ENCODE data around the gene TPP2.

TPP2 gene

DNA sequence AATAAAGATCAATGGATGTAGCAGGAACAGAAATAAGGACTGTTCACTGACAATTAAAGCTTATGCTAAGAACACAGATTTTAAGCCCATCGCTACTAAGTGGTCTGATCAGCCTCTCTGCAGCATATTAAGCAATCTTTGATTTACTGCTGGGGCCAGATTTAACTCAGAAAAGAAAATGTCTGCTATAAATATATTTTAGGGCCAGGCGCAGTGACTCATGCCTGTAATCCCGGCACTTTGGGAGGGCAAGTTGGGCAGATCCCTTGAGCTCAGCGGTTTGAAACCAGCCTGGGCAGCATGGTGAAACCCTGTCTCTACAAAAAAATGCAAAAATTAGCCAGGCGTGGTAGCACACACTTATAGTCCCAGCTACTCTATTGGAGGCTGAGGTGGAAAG lies 55.1 kb downstream of the TPP2 start:
- DNase-seq (ENCODE audit: low spot score) = no peak

DNA sequence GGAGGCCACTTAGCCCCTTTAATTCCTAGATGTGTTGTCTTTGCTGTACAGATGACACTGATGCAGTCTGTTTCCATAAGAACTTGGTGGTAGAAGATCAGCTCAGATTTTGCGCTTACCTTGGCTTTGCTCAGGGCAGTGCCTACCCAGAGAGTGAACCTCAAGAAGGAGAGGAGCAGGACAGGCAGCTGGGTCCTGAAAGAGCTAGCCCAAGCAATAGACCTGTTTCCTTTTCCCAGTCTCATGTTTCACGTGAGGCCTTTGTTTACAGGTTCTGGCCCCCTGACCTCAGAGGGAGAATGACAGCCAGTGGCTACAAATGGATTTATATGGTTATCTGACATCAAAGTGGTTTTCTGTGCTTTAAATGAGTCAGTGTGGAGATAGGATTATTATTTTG lies 58.0 kb downstream of the TPP2 start:
- DNase-seq (ENCODE audit: low spot score) = no peak

DNA sequence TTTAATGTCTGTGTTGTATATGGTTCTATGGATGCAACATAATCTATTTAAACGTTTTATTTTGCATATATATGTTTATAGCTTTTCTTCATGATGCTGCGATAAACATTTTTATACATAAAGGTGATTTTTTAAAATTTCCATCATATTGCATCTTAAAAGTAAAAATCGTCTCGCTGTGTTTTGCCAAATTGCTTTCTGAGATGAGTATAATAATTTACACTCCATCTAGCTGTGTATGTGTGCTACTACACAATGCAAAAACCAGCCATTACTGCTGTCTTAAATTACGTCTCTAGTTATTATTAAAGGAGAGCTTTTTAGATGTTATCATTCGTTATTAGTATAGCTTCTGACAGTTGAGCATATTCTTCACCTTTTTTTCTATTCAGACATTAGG lies 60.8 kb downstream of the TPP2 start:
- DNase-seq (ENCODE audit: low spot score) = no peak

DNA sequence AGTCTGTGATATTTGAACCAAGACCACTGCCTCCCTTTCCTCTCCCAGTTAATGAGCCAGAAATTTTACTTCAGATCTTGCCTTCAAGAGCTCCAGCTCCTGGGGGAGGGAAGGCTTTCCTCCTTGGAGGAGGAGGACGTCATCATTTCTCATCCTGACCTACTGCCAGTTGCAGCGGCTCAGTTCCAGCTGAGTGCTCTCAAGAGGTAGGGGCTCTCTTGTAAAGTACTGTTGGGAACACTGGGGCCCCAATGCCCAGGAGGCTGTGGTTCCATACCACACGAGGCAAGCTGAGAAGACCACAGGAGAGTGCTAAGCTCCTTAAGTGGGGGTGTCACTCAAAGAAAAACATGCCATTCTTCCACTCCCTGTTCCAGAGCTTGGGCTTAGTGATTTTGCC lies 61.9 kb downstream of the TPP2 start:
- DNase-seq (ENCODE audit: low spot score) = no peak

DNA sequence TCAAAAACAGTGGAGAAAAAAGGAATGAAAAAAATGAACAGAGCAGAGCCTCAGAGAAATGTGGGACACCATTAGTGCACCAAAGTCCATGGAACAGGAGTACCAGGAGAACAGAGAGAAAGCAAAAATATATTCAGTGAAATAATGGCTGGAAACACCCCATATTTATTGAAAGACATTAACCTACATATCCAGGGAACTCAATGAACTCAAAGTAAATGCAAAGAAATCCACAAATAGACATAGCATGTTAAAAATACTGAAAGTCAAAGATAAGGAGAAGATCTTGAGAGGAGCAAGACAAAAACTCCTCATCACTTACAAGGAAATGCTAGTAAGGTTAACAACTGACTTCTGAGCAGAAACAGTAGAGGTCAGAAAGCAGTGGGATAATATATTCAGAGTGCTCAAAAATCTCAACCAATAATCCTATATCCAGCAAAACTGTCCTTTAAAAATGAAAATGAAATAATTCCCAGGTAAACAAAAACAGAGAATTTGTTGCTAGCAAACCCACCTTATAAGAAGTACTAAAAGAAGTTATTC lies 62.5 kb downstream of the TPP2 start:
- DNase-seq (ENCODE audit: low spot score) = no peak

DNA sequence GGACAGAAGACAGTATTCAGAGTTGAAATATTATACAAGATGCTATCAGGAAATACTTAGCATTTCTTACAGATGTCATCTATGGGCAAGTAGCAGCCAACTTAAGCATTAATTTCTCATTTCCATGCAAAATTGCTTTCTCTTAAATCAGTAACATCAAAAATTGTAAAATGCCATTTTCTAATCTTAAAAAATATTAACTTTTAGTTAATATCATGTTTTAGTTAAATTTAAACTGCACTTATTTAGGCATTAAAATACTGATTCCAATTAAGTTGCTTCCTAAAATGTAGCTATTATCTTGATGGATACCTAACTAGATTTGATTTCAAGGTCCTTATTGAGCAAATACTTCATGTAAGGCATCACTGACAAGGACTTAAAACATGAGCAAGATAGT lies 70.2 kb downstream of the TPP2 start:
- no peak for DNase-seq (ENCODE audit: low spot score)

DNA sequence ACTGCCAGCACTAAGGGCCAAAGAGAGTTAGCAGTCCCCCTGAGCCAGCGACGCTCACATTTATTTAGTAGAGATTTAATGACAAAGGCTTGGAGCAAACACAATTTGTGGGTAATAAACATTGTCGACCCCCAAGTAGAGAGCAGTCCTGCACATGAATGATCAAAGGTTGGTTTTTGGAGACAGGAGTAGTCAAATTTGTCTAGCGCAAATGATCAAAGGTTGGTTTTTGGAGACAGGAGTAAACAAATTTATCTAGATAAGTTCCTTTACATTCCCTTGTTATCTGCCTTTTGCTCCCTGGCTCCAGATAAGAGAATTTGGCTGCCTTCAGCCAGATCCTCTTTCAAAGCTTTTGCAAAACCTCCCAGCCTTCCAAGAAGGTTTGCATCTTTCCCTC lies 71.1 kb downstream of the TPP2 start:
- no peak for DNase-seq (ENCODE audit: low spot score)

DNA sequence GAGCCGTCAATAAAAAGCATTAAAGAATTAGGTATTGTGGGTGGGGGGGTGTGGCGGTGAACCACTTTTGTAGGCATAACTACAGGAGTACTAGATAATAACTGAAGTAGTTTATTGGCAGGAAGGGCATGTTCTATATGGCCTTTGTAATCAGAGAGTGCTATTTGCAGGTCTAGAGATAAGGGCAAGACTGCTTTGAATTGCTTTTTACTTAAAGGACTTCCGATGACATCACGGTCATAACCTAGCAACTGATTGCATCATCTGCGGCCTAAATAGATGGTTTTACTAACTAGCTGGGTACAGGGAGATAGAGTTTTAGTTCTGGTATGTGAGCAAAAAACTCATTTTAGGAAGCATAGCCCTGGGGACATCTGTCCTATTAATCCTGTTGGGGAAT lies 73.3 kb downstream of the TPP2 start:
- DNase-seq (ENCODE audit: low spot score) = no peak

DNA sequence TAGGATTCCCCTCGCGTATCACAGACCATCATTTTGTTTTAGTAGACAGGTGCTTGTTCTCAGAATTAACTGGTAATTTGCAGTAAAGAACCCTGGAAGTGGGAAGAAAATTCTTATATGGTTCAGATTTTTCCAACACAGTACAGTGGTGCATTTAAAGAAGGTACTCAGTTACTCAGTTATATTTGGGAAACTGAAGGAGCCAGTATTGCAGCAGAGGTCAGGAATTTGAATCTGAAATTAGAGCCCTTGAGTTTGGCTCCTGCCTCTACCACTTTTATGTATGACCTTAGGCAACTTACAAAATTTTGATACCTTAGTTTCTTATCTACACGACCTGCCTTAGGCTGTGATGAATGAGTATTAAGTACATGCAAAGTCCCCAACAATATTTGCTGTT lies 78.3 kb downstream of the TPP2 start:
- no peak for DNase-seq (ENCODE audit: low spot score)

DNA sequence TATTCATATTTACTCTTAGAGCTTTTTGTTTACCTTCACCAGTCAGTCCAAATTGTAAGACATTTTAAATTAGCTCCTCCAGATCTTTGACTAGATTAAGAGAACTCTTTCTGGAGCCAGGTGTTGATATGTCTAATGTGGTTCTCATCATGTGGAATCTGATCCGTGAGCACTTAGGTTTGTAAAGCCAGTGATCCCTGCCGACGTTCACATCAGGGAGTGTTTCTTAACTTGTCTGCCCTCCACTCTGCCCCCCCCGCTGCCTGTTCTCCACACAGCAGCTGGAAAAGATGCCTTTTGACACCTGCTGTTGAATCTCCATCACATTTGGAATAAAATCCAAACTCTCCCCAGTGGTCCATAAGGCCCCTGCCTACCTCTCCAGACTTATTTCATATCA lies 80.3 kb downstream of the TPP2 start:
- DNase-seq (ENCODE audit: low spot score) = no peak

DNA sequence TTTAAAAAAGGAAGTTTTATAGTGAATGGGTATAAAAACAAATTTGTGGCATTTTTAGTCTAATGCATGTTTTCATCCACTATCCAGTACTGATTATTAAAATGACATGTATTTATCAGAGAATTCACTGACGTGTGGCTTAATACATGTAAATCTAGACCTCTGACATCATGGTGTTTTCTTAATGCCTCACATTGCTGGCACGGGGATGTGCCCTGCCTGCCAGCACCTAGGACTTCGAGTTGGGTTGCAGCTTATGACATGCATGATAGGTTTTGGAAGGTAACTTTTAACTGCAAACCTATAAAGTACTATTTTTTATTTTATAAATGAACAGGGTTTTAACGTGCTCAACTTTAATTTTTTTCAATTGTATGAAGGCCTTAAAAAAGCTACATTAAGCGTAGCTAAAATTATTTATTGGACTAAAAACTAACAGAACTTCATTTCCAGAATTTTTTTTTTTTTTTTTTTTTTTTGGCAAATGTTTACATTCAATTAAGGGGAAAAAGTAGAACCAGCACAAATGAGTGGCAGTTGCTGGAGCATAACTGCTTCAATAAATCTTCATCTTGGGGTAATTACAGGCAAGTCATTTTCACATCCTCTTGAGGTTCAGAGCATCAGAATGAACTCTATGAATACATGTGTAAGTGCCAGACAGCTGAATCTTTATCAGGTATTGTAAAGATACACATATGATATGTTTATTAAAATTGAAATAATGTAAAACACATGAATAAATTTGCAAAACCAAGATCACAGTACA lies 81.7 kb downstream of the TPP2 start:
- DNase-seq (ENCODE audit: low spot score) = no peak

DNA sequence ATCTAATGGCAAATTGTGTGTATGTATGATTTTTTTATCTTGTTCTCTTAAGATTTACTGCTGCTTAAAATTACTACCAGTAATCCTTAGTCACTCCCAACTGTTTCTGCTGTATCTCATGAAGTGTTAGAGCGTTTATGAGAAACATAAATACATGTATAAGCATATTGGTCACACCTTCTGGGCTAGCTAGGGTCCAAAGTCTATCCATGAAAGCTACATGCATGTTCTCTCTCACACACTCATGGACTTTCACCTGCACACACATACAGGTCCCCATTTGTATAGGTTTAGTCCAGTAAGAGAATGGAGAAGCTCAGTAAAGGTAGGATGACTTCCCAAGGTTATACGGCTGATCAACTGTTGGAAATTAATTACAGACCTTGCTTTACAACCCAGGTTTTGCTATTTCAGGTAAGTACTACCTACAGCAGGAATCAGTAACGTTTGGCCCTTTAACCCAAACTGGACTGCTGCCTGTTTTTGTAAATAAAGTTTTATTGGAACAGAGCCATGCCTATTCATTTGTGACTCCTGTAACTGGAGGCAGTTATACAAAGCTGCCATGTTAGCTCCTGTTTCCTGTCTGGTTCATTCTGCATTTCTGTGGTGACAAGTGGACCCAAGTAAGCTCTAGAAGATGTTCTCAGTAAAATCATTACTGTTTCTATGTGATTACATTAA lies 82.8 kb downstream of the TPP2 start:
- no peak for DNase-seq (ENCODE audit: low spot score)

DNA sequence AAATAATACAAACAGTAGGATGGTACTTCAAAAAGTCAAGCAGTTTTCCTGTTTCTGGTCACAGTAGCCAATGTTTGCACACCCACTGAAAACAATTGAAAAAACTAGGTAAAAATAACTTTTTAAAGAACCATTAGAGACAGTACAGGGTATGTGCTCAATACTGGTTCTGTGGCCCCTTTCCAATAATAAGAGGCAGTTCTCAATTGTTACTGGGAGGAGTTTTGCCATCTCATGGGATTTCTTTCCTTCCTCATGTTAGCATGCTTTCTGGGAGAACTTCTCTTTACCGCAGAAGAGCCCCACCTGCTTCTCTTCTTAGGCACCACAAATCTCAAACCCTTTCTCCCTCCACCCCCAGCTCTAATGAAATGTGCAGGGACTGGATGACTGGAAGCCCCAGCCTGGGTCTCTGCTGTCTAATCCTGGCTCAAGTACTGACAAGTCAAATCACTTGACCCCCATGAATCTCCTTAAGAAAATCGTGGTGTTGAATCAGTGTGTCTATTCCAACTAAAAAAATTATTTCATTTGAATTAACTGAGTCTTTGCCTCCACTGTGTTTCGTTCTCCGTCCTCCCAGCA lies 83.4 kb downstream of the TPP2 start:
- no peak for DNase-seq (ENCODE audit: low spot score)

DNA sequence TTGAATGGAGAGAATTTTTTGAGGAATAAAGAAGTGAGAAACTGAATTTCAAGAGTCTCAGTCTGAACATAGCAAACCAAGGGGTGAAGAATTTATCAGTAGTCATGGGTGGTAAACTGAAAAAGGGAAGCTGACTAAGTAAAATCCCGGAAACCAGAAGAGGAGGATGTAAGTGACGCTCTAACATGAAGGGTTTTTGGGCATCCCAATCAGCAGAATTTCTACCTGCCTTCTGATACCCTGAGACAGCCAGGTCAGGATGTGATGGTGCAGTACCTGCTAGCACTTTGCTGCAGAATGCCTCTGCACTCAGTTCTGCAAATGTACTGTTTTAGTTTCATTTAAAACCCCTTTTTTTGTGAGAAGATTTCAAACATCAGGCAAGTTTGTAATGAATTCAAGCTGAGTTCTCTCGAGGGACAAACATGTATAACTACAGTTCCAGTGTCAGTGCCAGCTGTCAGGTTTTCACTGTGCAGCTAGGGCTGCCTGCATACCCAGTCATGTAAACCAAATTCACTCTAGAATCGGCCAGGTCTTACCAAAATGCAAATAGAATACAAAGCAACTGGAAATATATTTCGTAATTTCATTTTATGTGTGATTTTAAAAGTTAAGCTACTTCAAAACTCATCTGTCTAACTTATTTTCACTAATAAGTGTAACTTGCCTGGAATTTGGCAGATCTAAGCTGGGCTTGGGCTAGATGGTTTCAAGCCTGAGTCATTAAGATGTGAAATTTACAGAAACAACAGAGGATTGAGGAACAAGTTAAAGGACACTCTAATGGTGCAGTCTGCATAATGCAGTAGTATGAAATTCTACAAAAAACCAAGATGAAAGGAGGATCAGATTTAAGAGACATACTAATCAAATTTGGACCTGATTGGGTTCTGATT lies 84.3 kb downstream of the TPP2 start:
- DNase-seq (ENCODE audit: low spot score) = no peak

DNA sequence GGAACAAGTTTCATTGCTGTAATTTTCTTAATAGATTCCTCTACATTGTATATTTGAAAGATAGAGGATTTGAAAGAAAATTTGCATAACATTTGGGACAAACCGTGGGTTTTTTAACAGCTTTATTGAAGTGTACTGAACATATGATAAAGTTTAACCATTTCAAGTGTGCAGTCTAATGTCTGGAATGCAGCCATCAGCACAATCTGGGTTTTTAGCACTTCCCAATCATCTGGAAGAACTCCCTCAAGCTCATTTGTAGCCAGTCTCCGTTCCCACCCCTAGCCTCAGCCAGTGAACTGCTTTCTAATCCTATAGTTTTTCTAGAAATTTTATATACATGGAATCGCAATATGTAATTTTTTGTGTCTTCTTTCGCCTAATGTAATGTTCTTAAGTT lies 85.4 kb downstream of the TPP2 start:
- no peak for DNase-seq (ENCODE audit: low spot score)

DNA sequence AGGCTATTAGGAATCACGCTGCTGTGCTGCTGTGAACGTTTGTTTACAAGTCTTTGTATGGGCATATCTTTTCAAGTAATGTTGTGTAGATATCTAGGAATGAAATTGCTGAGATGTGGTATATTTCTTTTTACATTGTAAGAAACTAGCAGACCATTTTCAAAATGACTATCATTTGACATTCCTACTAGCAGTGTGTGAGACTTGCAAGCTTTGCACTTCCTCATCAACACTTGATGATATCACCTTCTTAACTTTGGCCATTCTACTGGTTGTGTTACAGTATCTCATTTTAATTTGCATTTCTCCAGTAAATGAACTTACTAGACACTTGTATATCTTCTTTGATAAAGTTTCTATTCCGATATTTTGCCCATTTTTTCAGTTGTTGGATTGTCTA lies 85.9 kb downstream of the TPP2 start:
- no peak for DNase-seq (ENCODE audit: low spot score)

DNA sequence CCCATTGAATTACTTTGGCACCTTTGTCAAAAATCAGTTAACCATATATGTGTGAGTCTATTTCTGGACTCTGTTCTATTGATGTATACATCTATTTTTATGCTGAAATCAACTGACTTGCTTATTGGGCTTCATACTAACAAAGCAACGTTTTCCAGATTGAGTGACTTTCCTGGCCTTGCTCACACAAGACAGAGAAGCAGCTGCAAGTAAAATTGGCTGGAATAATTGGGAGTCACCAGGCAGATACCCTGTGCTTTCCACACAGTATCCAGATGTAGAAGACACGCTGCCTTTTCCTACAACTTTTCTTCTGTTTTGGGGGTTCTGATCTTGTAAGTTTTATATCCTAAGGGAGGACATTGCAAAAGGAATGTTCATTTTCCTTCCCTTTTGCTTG lies 86.9 kb downstream of the TPP2 start:
- no peak for DNase-seq (ENCODE audit: low spot score)

DNA sequence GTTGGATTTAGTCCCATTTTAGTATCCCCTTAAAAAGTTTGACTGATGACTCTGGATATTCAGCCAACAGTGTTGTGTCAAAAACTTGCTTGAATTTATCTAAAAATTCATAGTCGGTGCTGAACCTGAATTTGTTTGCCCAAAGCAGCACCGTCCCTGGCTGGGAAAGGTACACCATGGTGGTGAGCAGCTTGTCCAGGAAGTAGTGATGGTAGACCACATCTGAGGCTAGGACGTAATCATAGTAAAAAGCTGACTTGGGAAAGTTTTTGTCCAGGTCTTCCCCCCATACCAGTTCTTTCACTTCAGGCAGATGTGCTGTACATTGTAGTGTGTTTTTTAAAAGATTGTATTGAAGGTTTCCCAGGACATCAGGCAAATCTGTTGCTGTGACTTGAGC lies 89.2 kb downstream of the TPP2 start:
- DNase-seq (ENCODE audit: low spot score) = no peak

DNA sequence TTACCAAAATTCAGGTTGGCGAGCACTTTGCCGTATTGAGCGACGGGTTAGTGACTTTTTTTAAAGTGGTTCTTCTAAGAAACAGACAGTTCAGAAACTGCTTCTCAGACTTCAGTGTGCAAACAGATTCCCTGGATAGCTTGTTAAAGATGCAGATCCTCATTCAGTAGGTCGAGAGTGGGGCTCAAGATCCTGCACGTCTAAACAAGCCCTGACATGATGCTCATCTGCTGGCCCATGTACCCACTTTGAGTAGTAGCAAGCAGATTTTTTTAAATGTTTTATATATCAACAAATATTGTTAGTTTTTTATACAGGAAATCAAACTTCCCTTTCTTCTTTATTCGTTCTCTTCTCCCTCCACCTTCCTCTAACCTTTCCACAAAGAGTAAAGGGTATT lies 90.7 kb downstream of the TPP2 start:
- DNase-seq (ENCODE audit: low spot score) = no peak

DNA sequence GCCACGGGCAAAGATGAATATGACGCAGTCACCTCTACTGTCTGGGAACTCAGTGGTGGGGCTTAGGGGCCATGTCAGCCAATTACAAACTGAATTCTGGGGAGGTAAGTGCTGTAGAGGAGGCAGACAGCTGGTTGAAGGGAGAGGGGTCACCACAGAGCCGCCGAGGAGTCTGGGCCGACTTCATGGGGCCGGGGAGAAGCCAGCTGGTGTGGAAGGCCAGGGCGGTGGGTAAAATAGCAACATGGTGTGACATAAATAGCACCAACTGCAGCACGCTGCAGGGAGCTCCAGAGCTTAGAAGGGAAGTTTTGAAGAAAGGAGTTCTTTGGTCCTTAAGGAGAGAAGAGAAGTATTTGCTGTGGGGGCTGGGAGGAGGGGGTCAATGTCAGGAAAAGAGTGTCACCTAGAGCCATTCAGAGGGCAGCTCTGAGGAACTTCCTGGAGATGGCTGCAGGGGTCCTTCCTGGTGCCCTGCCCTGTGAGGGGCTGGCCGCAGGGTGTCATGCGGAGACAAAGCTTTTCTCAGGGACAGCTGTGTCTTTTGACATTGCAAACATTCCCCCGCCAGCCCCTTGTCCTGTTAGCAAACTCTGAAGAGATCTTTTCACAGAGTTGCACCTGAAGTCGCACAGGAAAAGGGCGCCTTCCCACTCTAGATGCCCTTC lies 91.7 kb downstream of the TPP2 start:
- no peak for DNase-seq (ENCODE audit: low spot score)

DNA sequence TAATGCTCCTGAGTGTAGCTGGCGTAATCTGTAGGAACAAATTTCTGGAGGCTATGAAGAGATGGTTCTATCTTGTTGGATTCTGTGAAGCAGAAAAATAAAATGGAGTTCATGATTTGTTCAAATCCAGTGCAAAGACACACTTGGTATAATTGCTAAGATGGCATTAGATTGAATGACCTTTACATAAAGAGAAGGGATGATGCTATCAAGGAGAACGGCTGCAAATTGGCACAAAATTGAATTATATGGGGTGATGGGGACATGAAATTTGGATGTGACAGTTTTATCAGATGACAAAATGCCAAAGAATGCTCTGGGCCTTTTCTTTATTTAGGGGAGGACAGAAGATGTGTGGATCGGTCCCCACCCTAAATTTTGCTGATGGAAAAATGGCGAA lies 94.1 kb downstream of the TPP2 start:
- peak; percentile 40 for DNase-seq (ENCODE audit: low spot score)
